ENCODE measurements around the gene TDRKH. TPM values are rescaled to one million over a fixed set of nuclear protein-coding genes. Genes with fewer than 3 reads are reported as not detected.

TDRKH gene
- total and polyA plus RNA-seq, 2 of the 13 experiments (the other 11 are each of a cell fraction or from before 2014, with no cell fraction given), result 3.9 to 5.4 TPM

- Histone ChIP-seq H3K27me3 (ENCODE audit: control insufficient read depth in 1 of 2, insufficient read depth in 2 of 2, low read length in 2 of 2) (no peaks in the 10 kb centered on the region), H2AFZ (ENCODE audit: low read length) (no peak overlapping the region), H3K9ac (ENCODE audit: insufficient read depth, low read depth, low read length) (no peak overlapping the region), H3K4me2 (ENCODE audit: low read depth, low read length) (no peak overlapping the region), H3K9me3 (ENCODE audit: low read length) (no peaks in the 10 kb centered on the region), H3K4me1 (ENCODE audit: insufficient read depth, low read length) (no peaks in the 10 kb centered on the region), H3K4me3 (replicated peaks in 1 of 3; ENCODE audit: insufficient read depth in 1 of 3, low read depth in 2 of 3, low read length in 3 of 3) (no peak overlapping the region), H3K79me2 (ENCODE audit: insufficient read depth, low read length) (no peaks in the 10 kb centered on the region), H3K36me3 (replicated peaks in 1 of 2; ENCODE audit: control insufficient read depth in 1 of 2, insufficient read depth in 2 of 2, low read length in 2 of 2) (no peaks in the 10 kb centered on the region), H4K20me1 (ENCODE audit: insufficient read depth, low read length) (no peaks in the 10 kb centered on the region), H3K27ac (ENCODE audit: extremely low read length, insufficient read depth, low read length) (no peak overlapping the region)
- intact Hi-C loops (cut with micrococcal nuclease; ENCODE audit: unreplicated experiment) (no loop called here), in situ Hi-C loops (cut with HindIII; ENCODE audit: extremely low pct_ligation_motif_present, low pct_unique_long_range_greater_than_20kb) (no loop called here)
- DNase-seq (ENCODE audit: low spot score), result no peak
- ChIA-PET CTCF (ENCODE audit: low intra/inter-chr PET ratio, low total read pairs) (no interaction called here), POLR2A (no interaction called here)
- 84% methylated on average over 6 of the region's 7 CpGs for WGBS (ENCODE audit: low lambda C conversion rate)
- ATAC-seq, result no peak
- FAIRE-seq, result no peak
- BruUV-seq (replicated peaks), result no TSS peak
- TF ChIP-seq ZNF563 (CRISPR knock-in tag; IDR thresholded peaks at IDR 0.05) (no peak), ZNF230 (CRISPR knock-in tag; IDR thresholded peaks at IDR 0.05) (no peak), ZBTB8A (CRISPR knock-in tag; IDR thresholded peaks at IDR 0.05; ENCODE audit: borderline replicate concordance, low read depth) (no peak), ZSCAN29 (CRISPR knock-in tag; conservative IDR thresholded peaks at IDR 0.05) (no peak), ZHX2 (IDR thresholded peaks at IDR 0.05; ENCODE audit: low read depth) (no peak), ZHX2 (CRISPR knock-in tag; IDR thresholded peaks at IDR 0.05; ENCODE audit: borderline replicate concordance) (no peak), TOPORS (CRISPR knock-in tag; IDR thresholded peaks at IDR 0.05) (no peak), UBTF (CRISPR knock-in tag; IDR thresholded peaks at IDR 0.05) (no peak), ZNF768 (CRISPR knock-in tag; IDR thresholded peaks at IDR 0.05) (no peak), PITX1 (CRISPR knock-in tag; IDR thresholded peaks at IDR 0.05) (no peak), KDM1A (CRISPR knock-in tag; IDR thresholded peaks at IDR 0.05) (no peak), RFX1 (IDR thresholded peaks at IDR 0.05) (no peak), NFYB (CRISPR knock-in tag; IDR thresholded peaks at IDR 0.05) (no peak), ZNF224 (CRISPR knock-in tag; IDR thresholded peaks at IDR 0.05) (no peak)
- TF ChIP-seq, protein P1, sequence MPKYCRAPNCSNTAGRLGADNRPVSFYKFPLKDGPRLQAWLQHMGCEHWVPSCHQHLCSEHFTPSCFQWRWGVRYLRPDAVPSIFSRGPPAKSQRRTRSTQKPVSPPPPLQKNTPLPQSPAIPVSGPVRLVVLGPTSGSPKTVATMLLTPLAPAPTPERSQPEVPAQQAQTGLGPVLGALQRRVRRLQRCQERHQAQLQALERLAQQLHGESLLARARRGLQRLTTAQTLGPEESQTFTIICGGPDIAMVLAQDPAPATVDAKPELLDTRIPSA (CRISPR knock-in tag; IDR thresholded peaks at IDR 0.05; ENCODE audit: borderline replicate concordance), result no peak
- TF ChIP-seq, protein P2, sequence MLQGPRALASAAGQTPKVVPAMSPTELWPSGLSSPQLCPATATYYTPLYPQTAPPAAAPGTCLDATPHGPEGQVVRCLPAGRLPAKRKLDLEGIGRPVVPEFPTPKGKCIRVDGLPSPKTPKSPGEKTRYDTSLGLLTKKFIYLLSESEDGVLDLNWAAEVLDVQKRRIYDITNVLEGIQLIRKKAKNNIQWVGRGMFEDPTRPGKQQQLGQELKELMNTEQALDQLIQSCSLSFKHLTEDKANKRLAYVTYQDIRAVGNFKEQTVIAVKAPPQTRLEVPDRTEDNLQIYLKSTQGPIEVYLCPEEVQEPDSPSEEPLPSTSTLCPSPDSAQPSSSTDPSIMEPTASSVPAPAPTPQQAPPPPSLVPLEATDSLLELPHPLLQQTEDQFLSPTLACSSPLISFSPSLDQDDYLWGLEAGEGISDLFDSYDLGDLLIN (CRISPR knock-in tag; IDR thresholded peaks at IDR 0.05; ENCODE audit: borderline replicate concordance), result no peak
- TF ChIP-seq, protein P3, sequence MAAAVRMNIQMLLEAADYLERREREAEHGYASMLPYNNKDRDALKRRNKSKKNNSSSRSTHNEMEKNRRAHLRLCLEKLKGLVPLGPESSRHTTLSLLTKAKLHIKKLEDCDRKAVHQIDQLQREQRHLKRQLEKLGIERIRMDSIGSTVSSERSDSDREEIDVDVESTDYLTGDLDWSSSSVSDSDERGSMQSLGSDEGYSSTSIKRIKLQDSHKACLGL (CRISPR knock-in tag; IDR thresholded peaks at IDR 0.05), result no peak
Measured at GRCh38 chr1:151817353-151817730, 27.0 kb upstream of the TDRKH start.
